ENCODE results near the gene METTL23.
"Not testable (repeated sequence)": the region's sequence is repeated elsewhere in the genome, so short reads cannot be mapped to it uniquely, and the experiment has no call there.

The METTL23 gene

GRCh38 chr17:76735586-76736348, 9.1 kb downstream of the METTL23 start:
- no peak for DNase-seq (ENCODE audit: low spot score)

- DNase-seq (ENCODE audit: low spot score) = peak; percentile 70
Measured at GRCh38 chr17:76736349-76737081, 9.9 kb downstream of the METTL23 start.

GRCh38 chr17:76737082-76737675, 10.5 kb downstream of the METTL23 start, which contains the start of gene SRSF2:
TSS of gene SRSF2 (minus strand) at chr17:76737331. CDS start at chr17:76737160, 171 bp downstream.
- peak; percentile 99 for DNase-seq (ENCODE audit: low spot score)

GRCh38 chr17:76737676-76738467, 11.2 kb downstream of the METTL23 start, which contains the start of gene MFSD11:
TSS of gene MFSD11 (plus strand) at chr17:76738119. CDS start at chr17:76738353, 234 bp downstream.
- peak; percentile 91 for DNase-seq (ENCODE audit: low spot score)

GRCh38 chr17:76738468-76738850, 11.8 kb downstream of the METTL23 start:
- DNase-seq (ENCODE audit: low spot score) = no peak

- DNase-seq (ENCODE audit: low spot score) = not testable (repeated sequence)
Measured at GRCh38 chr17:76739568-76740115, 13.0 kb downstream of the METTL23 start.

- no peak for DNase-seq (ENCODE audit: low spot score)
Measured at GRCh38 chr17:76740329-76741118, 13.9 kb downstream of the METTL23 start.

- DNase-seq (ENCODE audit: low spot score) = no peak
Measured at GRCh38 chr17:76742958-76743357, 16.3 kb downstream of the METTL23 start.

GRCh38 chr17:76744747-76745146, 18.1 kb downstream of the METTL23 start:
- DNase-seq (ENCODE audit: low spot score) = no peak

GRCh38 chr17:76745785-76746184, 19.1 kb downstream of the METTL23 start:
- DNase-seq (ENCODE audit: low spot score) = peak; percentile 13

GRCh38 chr17:76747716-76748363, 21.2 kb downstream of the METTL23 start:
- DNase-seq (ENCODE audit: low spot score) = no peak

- DNase-seq (ENCODE audit: low spot score) = no peak
Measured at GRCh38 chr17:76748657-76749056, 22.0 kb downstream of the METTL23 start.

- no peak for DNase-seq (ENCODE audit: low spot score)
Measured at GRCh38 chr17:76751416-76751993, 24.9 kb downstream of the METTL23 start.

- peak; percentile 55 for DNase-seq (ENCODE audit: low spot score)
Measured at GRCh38 chr17:76752006-76752405, 25.4 kb downstream of the METTL23 start.

GRCh38 chr17:76753061-76753961, 26.7 kb downstream of the METTL23 start:
- DNase-seq (ENCODE audit: low spot score) = peak; percentile 55

GRCh38 chr17:76755285-76755684, 28.6 kb downstream of the METTL23 start:
- no peak for DNase-seq (ENCODE audit: low spot score)

- DNase-seq (ENCODE audit: low spot score) = no peak
Measured at GRCh38 chr17:76757256-76757655, 30.6 kb downstream of the METTL23 start.

GRCh38 chr17:76758570-76758969, 31.9 kb downstream of the METTL23 start:
- DNase-seq (ENCODE audit: low spot score) = no peak

All from CD4-positive, alpha-beta T cell treated with Interleukin-15 for 4 hours (primary cell).